GM19452 (cell line): ENCODE results near the gene VAC14.

Experiments used
- ATAC-seq: cut with Tn5 transposase; IDR thresholded peaks from one replicate; pipeline ENCODE4 v1.9.1; 2021; ENCODE audit not compliant: unreplicated experiment

Gene VAC14

DNA sequence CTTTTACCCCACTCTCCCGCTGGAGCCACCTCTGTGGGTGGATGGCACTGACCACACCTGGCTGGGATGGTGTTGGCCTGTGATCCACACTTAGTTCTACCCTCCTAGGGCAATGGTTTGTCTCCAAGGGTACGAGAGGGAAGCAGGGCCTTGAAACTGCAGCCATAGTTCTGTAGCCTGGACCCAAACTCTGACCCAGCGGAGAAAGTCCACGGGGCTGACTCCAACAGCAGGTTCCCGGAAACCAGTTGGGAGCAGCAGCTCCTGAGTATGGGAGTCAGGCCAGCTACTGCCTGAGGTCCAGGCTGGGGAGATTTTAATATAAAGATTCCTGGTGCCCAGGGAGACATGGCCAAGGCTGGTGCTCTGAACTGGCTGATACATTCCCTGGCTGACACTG, 91.5 kb downstream of the VAC14 start:
- ATAC-seq: no peak

DNA sequence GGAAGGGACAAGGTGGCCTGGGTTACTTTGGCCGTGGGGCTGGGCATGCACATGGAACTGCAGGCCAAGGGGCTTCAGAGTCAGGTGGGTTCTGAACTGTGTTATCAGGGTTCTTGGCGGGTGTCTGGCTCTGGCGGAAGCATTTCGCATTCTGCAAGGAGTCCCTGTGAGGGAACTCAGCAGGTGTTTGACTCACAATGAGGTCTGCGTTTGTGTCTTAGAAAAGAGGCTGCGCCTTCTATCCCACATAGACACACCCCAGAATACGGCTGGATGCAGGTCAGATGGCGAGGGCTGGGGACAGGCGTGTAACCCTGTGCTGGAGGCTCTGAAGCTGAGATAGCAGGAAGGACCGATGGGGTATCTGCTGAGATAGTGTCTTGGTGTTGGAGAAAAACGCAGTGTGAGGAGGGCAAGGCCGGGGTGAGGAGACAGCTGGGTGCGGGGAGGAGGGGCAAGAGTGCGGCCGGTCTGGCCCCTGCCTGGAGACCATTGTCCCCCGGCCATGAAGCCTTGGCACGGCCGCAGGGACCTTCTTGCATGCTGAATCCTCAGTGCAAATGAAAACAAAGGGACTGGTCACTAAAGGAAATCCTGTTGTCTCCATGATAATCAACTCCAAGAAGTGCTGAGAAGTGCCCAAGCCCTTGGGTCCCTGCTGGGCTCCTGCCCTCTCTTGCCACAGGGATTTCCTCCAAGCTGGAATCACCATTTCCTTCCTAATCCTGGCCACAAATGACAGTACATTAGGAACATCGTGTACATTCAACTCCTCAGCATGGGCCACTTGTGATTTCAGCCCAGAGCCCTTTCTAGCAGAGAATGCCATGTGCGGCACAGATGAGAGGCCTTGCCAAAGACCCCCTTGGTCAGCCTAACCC, 92.4 kb downstream of the VAC14 start:
- ATAC-seq: no peak

DNA sequence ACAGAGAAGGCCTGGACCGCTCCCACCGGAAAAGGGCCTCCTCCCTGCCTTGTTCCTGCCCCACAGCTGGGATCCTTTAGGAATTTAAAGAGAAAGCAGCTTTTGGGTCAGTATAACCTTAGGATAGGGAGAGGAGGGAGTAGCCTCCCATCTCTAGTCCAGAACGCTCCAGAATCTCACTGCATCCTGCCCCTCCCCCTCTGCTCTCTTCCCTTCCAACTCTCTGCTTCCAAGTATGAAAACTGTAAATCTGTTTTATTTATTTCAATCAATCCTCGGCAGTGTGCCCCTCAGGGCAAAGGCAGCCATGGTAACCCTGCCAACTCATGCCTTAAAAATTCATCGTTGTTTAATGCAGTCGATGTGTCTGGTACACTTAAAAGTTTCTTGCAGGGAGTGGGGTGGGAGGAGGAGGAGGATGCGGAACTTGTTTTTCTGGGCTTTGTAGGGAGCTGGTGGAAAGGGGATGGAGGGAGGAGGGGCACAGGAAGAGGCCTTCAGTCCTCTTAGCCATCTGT, 94.0 kb downstream of the VAC14 start:
- ATAC-seq: no peak

DNA sequence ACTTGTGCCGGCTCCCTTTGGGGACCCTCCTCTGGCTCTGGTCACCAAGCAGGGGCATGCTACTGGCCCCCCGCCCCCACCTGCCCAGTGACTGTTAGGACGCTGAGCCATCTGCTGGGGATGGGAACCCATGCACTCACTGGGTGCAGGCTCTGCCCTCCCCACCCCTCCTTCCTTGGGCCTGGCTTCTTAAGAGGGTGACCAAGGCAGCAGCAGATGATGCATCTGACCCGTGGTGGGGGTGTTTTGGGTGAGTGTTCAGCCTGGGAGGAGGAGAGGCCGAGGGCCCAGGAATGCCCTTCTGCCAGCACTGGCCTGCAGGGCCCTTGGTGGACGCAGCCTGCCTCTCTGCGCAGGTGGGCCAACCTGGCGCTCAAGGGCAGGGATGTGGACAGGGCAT, 95.9 kb downstream of the VAC14 start:
- no peak for ATAC-seq

DNA sequence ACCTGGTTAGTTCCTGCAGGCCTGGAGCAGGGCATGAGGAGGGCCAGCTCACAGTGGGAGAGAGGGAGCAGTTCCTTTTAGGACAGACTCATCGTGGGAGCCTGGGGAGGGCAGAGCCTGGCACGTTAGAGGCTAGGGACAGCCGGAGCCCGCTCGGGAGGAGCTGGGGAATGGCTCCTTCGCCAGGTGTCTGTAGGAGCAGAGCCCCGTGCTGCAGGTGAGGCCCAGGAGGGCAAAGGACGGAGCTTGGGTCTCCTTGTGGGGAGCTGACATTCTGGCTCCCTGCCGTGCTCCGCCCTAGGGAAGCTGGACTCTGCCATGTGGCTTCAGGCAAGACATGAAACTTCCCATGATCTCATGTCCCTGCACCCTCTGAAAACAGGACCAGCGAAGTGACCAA, 96.4 kb downstream of the VAC14 start:
- no peak for ATAC-seq

DNA sequence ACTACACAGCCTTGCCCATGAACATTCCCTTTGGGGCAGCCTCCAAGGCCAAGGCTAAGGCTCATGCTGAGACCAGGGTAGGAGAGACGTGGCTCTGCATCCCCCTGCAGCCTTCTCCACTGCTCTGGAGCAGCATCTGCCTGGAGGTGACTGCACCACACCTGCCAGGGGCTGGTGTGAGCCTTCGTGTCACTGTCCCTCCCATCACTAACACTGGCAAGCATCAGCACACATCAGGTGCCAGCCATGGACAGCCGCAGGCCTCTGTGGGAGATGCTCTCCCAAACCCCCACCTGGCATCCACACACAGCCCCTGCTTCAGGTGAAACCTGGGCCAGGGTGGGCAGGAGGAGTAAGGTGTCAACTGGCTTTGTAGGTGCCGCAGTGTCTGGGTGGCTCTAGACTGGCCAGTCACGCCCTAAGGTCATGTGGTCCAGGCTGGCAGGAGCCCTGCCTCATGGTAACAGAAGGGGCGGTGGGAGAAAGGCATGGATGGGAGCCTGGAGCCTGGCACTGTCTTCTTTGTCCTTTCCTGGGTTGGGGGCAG, 97.0 kb downstream of the VAC14 start:
- ATAC-seq: no peak

DNA sequence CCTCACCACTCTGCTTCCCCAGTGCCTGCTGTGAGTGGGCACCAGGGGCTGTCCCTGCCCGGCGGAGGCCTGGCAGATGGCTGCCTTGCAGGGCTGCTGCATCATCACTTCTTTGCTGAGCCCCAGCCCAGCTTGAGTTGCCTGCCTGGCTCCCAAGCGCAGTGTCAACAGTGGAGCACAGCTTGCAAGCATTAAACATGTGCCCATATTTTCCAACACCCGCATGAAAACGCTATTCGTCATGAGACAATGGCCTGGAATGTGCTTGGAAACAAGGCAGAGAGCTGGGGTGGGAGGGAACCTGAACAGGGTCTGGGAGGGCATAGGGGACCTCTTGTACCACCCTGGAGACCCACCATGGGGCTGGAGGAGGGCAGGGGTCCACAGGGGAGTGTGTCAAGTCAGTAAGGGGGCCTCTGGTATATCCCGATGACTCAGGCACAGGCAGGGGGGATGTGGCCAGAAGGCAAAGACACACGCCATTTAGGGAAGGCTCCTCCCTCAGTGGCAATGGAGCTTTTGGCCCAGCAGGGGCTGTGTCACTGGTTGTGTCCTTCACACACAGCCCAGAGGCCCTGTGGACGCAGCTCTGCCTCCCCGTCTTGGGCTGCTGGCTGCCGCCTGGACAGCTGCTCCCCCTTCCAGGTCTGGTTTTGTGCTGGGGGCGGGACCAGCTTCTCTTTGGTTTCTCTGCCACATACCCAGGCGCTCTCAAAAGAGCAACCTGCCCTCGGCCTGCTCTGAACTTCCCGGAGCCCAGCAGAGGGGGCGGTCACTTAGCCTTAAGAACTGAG, 97.7 kb downstream of the VAC14 start:
- ATAC-seq: no peak

DNA sequence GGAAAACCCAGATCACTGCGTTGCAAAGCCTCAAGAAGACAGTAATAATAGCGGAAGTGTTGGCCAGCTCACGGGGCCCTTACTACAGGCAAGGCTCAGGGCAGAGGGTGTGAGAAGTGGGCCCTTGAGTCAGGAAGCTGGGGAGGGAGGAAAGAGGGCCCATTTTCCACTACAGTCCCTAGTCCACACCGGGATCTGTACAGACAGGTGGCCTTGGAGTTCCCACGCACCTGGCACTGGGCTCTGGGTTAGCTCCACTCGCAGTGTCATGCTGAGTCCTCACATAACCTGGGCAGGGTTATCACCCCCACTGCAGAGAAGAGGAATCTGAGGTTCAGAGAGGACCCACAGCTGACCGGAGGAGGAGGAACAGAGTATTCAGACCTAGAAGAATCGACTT, 98.3 kb downstream of the VAC14 start:
- ATAC-seq: no peak

DNA sequence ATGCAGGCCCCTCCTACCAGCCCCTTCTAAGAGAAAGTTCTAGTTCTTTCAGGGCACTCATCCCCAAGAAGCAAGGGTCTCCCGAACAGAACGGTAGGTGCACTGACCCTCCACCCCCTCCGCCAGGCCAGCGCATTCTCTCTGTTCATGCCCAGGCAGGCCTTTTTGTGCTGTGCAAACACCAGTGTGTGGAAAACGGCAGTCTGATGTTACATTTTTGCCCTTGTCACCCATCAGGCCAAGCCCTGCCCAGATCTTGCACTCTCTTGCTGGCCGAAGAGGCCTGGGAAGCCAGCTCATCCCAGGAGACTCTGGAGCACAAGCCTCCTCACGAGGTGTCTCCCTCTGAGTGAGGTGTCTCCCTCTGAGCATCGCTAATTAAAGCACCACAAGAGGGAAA, 99.0 kb downstream of the VAC14 start:
- no peak for ATAC-seq

DNA sequence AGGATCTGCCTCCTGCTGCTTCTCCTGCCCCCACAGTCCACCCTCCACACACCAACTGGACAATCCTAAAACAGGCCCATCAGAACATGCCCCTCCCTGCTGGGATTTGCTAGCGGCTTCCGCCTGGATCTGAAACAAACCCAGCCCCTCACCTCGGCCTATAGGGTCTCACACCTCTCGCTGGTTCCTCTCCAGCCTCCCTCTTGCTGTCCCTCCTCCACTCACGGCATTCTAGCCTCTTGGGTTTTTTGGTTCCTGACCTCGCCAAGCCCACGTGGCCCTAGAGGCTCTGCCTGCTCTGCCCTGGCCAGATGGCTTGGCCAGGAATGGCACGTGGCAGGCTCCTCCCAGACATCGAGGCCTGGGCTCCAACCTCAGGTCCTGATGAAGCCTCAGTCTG, 99.4 kb downstream of the VAC14 start:
- ATAC-seq: no peak

DNA sequence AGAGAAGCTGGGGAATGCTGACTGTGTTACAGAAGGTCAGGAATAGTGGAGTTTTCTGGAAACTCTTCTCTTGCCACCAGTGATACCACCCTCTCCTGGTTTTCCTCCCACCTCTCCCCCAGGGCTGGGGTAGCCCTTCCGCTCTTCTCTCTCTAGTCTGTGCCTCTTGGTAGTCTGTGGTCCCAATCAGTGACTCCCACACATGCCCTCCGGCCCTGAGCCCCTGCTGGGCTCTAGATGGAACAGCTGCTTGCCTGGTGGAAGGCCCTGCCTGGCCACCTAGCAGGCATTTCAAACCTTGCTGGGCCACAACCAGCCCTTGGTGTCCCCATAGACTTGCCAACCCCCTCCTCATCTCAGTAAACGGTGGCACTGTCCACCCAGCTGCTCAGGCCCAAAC, 99.9 kb downstream of the VAC14 start:
- ATAC-seq: no peak

DNA sequence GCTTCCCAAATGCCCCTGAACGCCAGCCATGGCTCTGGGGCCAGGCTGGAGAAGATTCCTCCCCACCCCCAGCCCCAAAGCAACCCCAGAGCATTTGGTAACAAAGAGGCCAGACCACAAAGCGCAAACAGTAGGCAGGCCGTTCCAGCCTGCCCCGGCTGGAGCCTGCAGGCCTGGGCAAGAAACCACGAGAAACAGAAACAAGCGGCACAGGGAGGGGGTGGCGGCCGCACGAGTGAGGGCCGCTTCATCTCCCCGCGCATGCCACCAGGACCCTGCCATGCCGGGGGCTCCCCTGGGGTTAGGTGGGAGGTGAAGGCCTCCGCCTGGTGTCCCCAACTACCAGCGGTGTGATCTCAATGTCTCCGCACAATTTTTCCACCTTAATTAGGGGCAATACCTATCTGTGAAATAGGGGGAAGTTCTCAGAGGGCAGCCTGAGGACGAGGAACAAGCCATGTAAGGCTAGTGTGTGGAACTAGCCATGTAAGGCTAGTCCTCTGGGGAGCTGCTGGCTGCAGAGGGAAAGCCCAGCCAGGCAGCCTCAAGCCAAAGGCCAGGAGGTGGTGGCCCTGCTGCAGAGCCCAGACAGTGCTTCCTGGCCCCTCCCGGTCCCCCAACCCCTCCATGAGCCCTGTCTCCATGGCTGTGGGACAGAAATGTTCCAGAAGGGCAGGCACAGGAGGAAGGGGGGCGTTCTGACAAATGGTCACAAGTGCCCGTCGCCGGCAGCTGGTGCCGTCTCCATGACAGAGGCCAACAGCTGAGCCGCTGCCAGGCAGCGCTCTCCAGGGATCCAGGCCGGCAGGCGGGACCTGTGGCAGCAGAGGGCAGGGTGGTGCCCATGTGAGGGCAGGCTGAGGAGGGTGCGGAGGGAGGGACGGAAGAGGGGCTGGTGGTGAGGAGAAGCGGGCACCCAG, 100.6 kb downstream of the VAC14 start:
- ATAC-seq: no peak

DNA sequence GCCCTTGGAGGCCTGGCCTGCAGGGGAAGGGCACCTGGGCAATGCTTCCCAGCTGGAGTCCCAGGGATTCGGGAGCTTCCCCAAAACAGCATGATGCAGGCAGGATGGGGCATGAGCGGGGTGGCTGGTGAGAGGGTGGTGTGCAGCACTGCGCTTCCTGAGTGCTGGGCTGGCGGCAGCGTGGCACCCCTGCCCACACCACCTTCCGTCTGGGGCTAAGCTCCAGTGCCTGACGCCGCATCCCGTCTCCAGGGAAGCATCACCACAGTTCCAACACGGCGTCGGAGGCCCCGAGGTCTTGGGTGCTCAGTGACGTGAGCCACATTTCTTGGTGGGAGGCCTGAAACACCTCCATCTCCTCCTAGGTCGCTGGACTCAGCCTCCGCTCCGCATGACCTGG, 101.3 kb downstream of the VAC14 start:
- ATAC-seq: no peak

DNA sequence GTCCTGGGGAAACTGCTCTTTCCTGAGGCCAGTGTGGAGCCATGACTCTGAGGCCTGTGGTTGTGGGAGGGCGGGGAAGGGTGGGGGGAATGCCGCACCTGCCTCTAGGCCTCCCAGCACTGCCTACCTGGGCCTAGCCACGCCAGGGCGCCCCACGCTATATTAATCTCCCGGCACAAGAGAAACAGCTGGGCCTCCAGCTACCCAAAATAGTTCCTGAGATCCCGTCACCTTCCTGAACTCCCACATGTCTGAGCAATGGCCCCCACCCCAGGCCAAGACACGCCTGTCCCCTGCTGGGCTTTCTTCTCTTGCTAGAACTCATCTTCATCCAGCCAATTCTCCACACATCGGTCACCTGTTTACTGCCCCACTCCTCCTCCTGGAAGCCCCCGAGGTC, 102.1 kb downstream of the VAC14 start:
- no peak for ATAC-seq

DNA sequence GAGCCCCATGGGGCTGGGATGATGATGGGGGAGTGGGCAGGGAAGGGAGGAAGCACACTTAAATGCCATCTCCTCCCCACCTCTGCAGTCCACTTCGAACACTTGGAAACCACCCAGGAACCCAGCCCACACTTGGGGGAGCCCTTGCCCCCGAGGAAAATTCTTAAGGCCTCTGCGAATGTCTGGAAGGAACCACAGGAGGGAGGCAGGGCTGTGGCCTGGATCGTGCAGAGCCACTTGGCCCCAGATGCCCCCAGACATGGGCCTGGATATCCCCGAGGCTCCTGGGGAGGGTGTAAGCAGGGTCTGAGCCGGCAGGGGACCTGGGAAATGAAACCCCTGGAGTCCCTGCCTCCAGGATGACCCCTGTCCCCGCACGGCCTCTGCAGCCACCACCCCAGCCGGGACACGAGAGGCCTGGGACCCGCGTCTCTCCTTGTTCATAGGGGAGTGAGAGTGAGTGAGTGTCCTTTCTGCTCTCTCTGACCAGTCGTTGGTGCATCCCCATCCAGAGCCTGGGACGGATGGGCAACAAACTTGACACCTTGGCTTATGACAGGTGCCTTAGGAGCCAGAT, 103.3 kb downstream of the VAC14 start:
- no peak for ATAC-seq

DNA sequence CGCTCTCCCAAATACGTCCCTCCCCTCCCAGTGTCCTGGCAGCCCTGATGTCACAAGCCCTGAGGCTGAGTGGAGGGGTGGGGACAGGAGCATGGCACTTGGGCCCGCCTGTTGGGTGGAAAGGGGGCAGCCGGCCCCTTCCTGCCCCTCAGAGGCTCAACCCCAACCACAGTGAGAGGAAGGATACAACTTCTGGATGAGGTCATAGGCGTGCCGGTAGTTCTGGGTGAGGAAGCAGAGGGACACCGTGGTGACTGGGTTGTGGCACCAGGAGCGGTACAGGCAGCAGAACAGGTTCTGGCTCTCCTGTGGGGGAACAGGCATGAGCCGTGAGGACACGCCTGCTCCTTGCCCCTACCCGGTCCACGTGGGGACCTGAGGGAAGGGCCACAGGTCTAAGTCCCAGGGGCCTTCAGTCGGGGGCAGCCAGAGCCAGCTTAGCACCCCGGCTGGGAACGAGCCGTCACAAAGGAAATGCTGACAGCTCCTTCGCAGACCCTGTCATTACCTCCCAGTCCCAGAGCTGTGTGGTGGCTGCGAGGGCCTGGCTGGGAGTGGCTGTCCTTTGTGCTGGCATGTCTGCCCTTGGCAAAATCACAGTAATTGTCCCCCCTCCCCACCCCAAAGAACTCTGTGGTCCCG, 103.9 kb downstream of the VAC14 start:
- ATAC-seq: no peak

DNA sequence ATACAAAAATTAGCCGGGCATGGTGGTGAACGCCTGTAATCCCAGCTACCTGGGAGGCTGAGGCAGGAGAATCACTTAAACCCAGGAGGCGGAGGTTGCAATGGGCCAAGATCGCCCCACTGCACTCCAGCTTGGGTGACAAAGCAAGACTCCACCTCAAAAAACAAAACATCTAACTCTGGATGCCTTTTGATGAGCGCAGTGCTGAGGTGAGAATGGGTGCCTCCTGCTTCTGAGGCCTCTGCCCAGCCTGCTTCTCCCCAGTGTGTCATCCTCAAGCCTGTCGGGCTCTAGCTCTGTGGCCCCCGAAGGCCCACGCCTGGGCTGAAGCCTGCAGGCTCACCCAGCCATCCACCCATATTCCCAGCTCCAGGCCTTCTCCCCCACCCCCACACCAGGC, 104.6 kb downstream of the VAC14 start:
- no peak for ATAC-seq

DNA sequence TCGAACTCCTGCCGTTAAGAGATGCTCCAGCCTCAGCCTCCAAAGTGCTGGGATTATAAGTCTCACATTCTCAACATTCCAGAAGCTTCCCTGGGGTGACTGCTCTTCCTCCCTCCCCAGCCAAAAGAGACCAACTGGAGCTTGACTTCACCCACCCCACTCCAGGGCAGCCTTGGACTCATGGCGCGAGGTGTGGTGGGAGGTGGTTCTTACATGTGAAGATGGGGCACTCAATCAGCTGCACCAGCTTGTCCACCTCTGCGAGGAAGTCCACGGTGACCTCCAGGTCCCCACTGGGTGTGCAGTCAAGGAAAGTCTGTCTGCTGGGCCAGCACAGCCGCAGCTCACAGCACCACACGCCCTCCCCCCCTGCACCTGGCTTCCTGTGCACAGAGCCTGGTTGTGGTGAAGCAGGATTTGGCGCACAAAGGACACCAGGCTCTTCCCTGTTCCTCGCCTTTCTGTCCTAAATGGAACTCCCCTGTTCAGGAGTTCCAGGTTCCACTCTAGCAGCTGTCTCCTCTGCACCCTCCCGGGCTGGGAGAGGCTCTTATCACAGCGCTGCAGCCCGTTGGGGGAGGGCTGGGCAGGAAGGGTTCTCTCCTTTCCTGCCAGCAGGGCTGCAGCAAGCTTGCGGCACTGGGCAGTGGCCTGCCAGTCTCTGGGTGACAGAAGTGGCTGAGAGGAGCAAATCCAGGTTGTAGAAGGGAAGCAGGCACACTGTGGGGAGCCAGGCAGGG, 105.5 kb downstream of the VAC14 start:
- no peak for ATAC-seq

DNA sequence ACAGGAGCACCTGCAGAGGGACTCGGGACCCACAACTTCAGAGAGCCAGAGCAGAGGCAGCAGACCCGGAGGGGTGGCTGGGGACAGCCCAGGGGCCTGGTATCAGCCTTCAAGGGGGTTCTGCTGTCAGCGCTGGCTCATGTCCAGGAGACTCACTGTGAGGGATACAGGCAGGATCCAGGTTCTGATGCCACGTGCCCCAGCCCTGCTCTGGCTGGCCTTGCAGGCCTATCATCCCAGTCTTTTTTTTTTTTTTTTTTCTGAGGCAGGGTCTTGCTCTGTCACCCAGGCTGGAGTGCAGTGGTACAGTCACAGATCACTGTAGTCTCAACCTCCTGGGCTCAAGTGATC, 106.1 kb downstream of the VAC14 start:
- ATAC-seq: no peak
